Panc1 (cell line): ENCODE measurements around the gene TRERF1. TPM values are rescaled to one million over a fixed set of nuclear protein-coding genes. Genes with fewer than 3 reads are reported as not detected.

Experiments used
- ATAC-seq: fragments of 200-7000 bp; cut with Tn5 transposase; 2 replicates; pipeline ENCODE4 v1.9.1; 2020; ENCODE audit warnings: mild to moderate bottlenecking, moderate library complexity
- BruUV-seq: library from RNA; stranded (reverse); fragments of 400-500 nt; replicated peaks from 2 replicates; lab custom pipeline; 2021; lab: Mats Ljungman, UMichigan
- CTCF ChIA-PET: fragments of 300-600 bp; sonication (Branson Sonifier 250); formaldehyde crosslinking; loops from one replicate; lab custom pipeline; 2022; ENCODE audit warnings: antibody characterized with exemption; lab: Charles Lee
- POLR2A ChIA-PET: fragments of 300-600 bp; sonication (Branson Sonifier 250); formaldehyde crosslinking; loops from one replicate; lab custom pipeline; 2022; ENCODE audit warnings: antibody characterized with exemption; lab: Charles Lee
- DNase-seq: peaks from one replicate; pipeline ENCODE4 v3.0.0-alpha.2; 2010; ENCODE audit warnings: low read depth, low spot score
- H3K27ac ChIP-seq: 2 replicates; pipeline ENCODE4 v1.5.1; 2011; ENCODE audit warnings: mild to moderate bottlenecking, low read length, inconsistent platforms
- H3K27me3 ChIP-seq: fragments of 200-500 bp; sonication (Bioruptor generic); 2 replicates; pipeline ENCODE4 v1.6.0; 2014; ENCODE audit warnings: low read length, inconsistent platforms; ENCODE audit not compliant: control insufficient read depth, insufficient read depth
- H3K36me3 ChIP-seq: fragments of 200-500 bp; sonication (Bioruptor generic); 2 replicates; pipeline ENCODE4 v1.5.1; 2014; ENCODE audit warnings: inconsistent platforms, mild to moderate bottlenecking, low read length, moderate library complexity; ENCODE audit not compliant: control insufficient read depth, insufficient read depth
- H3K4me1 ChIP-seq: 2 replicates; pipeline ENCODE4 v1.5.1; 2011; ENCODE audit warnings: inconsistent platforms, mild to moderate bottlenecking, low read length, moderate library complexity; ENCODE audit not compliant: control insufficient read depth, insufficient read depth
- H3K4me3 ChIP-seq, 2 experiments: 2 replicates each; pipeline ENCODE4 v1.5.1; 2011 to 2012; ENCODE audit warnings: low read depth in 2 of 2, low read length in 2 of 2, mild to moderate bottlenecking in 2 of 2, inconsistent platforms in 1 of 2, moderate library complexity in 1 of 2
- H3K9me3 ChIP-seq: fragments of 200-500 bp; sonication (Bioruptor generic); 2 replicates; pipeline ENCODE4 v1.5.1; 2014; ENCODE audit warnings: low read depth, mild to moderate bottlenecking, inconsistent platforms, low read length, moderate library complexity; ENCODE audit not compliant: control insufficient read depth, insufficient read depth
- POLR2AphosphoS5 ChIP-seq: IDR thresholded peaks from 2 replicates; pipeline ENCODE4 v1.6.1; 2012; ENCODE audit warnings: mild to moderate bottlenecking, low read depth, low read length, moderate library complexity
- SIN3A ChIP-seq: IDR thresholded peaks from 2 replicates; pipeline ENCODE4 v1.6.1; 2012; ENCODE audit warnings: low read depth, mild to moderate bottlenecking, low read length, moderate library complexity, borderline replicate concordance; ENCODE audit not compliant: insufficient read depth
- TCF7L2 ChIP-seq: IDR thresholded peaks from 2 replicates; pipeline ENCODE4 v1.6.1; 2011; ENCODE audit warnings: mild to moderate bottlenecking, low read depth, low read length, inconsistent platforms
- in situ Hi-C: cut with HindIII; loops from 2 replicates; pipeline ENCODE4 v1.10.0; 2016; ENCODE audit warnings: low sequenced_read_pairs, low pct_unique_long_range_greater_than_20kb
- intact Hi-C: fragments of 100-400 bp; cut with micrococcal nuclease; formaldehyde crosslinking; loops from one replicate; pipeline ENCODE4 v1.10.0; 2022; ENCODE audit not compliant: unreplicated experiment
- total RNA-seq: library from RNA; stranded (reverse); gene quantifications from one replicate; pipeline ENCODE4 v1.2.1, GENCODE V29; 2021; ENCODE audit not compliant: unreplicated experiment
- TF ChIP-seq, protein P1 (sequence below), 2 experiments: IDR thresholded peaks; 2 replicates each; pipeline ENCODE4 v1.6.1; 2011 to 2012; ENCODE audit warnings: low read depth in 2 of 2, control low read depth in 1 of 2, low read length in 1 of 2, mild to moderate bottlenecking in 1 of 2, moderate library complexity in 1 of 2; ENCODE audit not compliant: insufficient read depth in 1 of 2
- TF ChIP-seq, protein P2 (sequence below): fragments of 450-650 bp; IDR thresholded peaks from 2 replicates; pipeline ENCODE4 v1.5.1; 2017; ENCODE audit warnings: mild to moderate bottlenecking

The TRERF1 gene
- total RNA-seq, 1 experiment from 2014 or later, result 30.6 TPM

GRCh38 chr6:42424906-42425474, 26.7 kb downstream of the TRERF1 start:
- no peak; the same call in 1 of the 2 replicates for ATAC-seq
- intact Hi-C loops, result no loop called here
- Histone ChIP-seq H3K4me1 (peaks cover 26% of the 10 kb centered on the region), H3K36me3 (no peaks in the 10 kb centered on the region), H3K27ac (no peak overlapping the region), H3K9me3 (no peaks in the 10 kb centered on the region), H3K4me3 (no peak overlapping the region), H3K27me3 (no peaks in the 10 kb centered on the region)
- no TSS peak for BruUV-seq
- in situ Hi-C loops, result no loop called here
- no peak for DNase-seq
- CTCF ChIA-PET, result interaction anchor here (0.6 kb wide), 1 partner anchor 33 kb away, joined by 3 read pairs; no protein-coding TSS in a partner anchor
- POLR2A ChIA-PET, result interaction anchor here (0.6 kb wide), 1 partner anchor 337 kb away, joined by 3 read pairs; no protein-coding TSS in a partner anchor
- TF ChIP-seq TCF7L2 (no peak), POLR2AphosphoS5 (no peak), SIN3A (no peak)
- TF ChIP-seq, protein P1, sequence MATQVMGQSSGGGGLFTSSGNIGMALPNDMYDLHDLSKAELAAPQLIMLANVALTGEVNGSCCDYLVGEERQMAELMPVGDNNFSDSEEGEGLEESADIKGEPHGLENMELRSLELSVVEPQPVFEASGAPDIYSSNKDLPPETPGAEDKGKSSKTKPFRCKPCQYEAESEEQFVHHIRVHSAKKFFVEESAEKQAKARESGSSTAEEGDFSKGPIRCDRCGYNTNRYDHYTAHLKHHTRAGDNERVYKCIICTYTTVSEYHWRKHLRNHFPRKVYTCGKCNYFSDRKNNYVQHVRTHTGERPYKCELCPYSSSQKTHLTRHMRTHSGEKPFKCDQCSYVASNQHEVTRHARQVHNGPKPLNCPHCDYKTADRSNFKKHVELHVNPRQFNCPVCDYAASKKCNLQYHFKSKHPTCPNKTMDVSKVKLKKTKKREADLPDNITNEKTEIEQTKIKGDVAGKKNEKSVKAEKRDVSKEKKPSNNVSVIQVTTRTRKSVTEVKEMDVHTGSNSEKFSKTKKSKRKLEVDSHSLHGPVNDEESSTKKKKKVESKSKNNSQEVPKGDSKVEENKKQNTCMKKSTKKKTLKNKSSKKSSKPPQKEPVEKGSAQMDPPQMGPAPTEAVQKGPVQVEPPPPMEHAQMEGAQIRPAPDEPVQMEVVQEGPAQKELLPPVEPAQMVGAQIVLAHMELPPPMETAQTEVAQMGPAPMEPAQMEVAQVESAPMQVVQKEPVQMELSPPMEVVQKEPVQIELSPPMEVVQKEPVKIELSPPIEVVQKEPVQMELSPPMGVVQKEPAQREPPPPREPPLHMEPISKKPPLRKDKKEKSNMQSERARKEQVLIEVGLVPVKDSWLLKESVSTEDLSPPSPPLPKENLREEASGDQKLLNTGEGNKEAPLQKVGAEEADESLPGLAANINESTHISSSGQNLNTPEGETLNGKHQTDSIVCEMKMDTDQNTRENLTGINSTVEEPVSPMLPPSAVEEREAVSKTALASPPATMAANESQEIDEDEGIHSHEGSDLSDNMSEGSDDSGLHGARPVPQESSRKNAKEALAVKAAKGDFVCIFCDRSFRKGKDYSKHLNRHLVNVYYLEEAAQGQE (IDR thresholded peaks at IDR 0.05; ENCODE audit: insufficient read depth in 1 of 2, low read depth in 2 of 2, low read length in 1 of 2), result no peak
- TF ChIP-seq, protein P2, sequence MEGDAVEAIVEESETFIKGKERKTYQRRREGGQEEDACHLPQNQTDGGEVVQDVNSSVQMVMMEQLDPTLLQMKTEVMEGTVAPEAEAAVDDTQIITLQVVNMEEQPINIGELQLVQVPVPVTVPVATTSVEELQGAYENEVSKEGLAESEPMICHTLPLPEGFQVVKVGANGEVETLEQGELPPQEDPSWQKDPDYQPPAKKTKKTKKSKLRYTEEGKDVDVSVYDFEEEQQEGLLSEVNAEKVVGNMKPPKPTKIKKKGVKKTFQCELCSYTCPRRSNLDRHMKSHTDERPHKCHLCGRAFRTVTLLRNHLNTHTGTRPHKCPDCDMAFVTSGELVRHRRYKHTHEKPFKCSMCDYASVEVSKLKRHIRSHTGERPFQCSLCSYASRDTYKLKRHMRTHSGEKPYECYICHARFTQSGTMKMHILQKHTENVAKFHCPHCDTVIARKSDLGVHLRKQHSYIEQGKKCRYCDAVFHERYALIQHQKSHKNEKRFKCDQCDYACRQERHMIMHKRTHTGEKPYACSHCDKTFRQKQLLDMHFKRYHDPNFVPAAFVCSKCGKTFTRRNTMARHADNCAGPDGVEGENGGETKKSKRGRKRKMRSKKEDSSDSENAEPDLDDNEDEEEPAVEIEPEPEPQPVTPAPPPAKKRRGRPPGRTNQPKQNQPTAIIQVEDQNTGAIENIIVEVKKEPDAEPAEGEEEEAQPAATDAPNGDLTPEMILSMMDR, result no peak

- POLR2A ChIA-PET, result no interaction called here
- intact Hi-C loops, result no loop called here
- BruUV-seq, result no TSS peak
Measured at GRCh38 chr6:42423244-42423643, 28.5 kb downstream of the TRERF1 start.

More at GRCh38 chr6:42423244-42423643, 28.5 kb downstream of the TRERF1 start:
- Histone ChIP-seq H3K4me1 (peaks cover 19% of the 10 kb centered on the region; the same call in 1 of the 2 replicates), H3K4me3 (no peak overlapping the region), H3K9me3 (no peaks in the 10 kb centered on the region), H3K27me3 (no peaks in the 10 kb centered on the region), H3K27ac (no peak overlapping the region), H3K36me3 (no peaks in the 10 kb centered on the region)
- ATAC-seq (no peak), DNase-seq (no peak)
- TF ChIP-seq, protein P1 (IDR thresholded peaks at IDR 0.05; ENCODE audit: insufficient read depth in 1 of 2, low read depth in 2 of 2, low read length in 1 of 2), result no peak
- TF ChIP-seq SIN3A, result no peak
- TF ChIP-seq, protein P2, result no peak
- TF ChIP-seq POLR2AphosphoS5, result no peak
- no peak for TF ChIP-seq TCF7L2
- CTCF ChIA-PET, result no interaction called here
- in situ Hi-C loops, result no loop called here
